Calu3 (cell line): ENCODE measurements around the gene CLEC16A. TPM values are rescaled to one million over a fixed set of nuclear protein-coding genes. Genes with fewer than 3 reads are reported as not detected.
A peak's percentile ranks its signal among the peaks of the same experiment; 100 is the strongest.

ENCODE experiments used
- BruUV-seq: library from RNA; stranded (reverse); fragments of 400-500 nt; replicated peaks from 2 replicates; lab custom pipeline; 2021; lab: Mats Ljungman, UMichigan
- CTCF ChIA-PET: fragments of 300-600 bp; sonication (Branson Sonifier 250); formaldehyde crosslinking; loops from one replicate; lab custom pipeline; 2022; ENCODE audit warnings: antibody characterized with exemption; lab: Charles Lee
- DNase-seq: peaks from one replicate; pipeline ENCODE4 v3.0.0; 2022
- H3K27ac Mint-ChIP-seq: one replicate; pipeline ENCODE4 v1.8.0; 2022; ENCODE audit warnings: mixed read lengths; ENCODE audit not compliant: unreplicated experiment
- H3K27me3 Mint-ChIP-seq: one replicate; pipeline ENCODE4 v1.8.0; 2022; ENCODE audit warnings: mixed read lengths; ENCODE audit not compliant: unreplicated experiment
- H3K36me3 Mint-ChIP-seq: one replicate; pipeline ENCODE4 v1.8.0; 2022; ENCODE audit warnings: mild to moderate bottlenecking, moderate library complexity, mixed read lengths; ENCODE audit not compliant: insufficient read depth, unreplicated experiment
- H3K4me1 Mint-ChIP-seq: one replicate; pipeline ENCODE4 v1.8.0; 2022; ENCODE audit warnings: mild to moderate bottlenecking, low read depth, mixed read lengths; ENCODE audit not compliant: unreplicated experiment
- H3K4me3 Mint-ChIP-seq: one replicate; pipeline ENCODE4 v1.8.0; 2022; ENCODE audit warnings: mild to moderate bottlenecking, low read depth, moderate library complexity, mixed read lengths; ENCODE audit not compliant: unreplicated experiment
- H3K9me3 Mint-ChIP-seq: one replicate; pipeline ENCODE4 v1.8.0; 2022; ENCODE audit warnings: low read depth, mixed read lengths; ENCODE audit not compliant: unreplicated experiment
- intact Hi-C: fragments of 100-400 bp; cut with micrococcal nuclease; formaldehyde crosslinking; loops from one replicate; pipeline ENCODE4 v1.10.0; 2022; ENCODE audit not compliant: unreplicated experiment
- total RNA-seq: library from RNA; stranded (reverse); gene quantifications from 2 replicates; pipeline ENCODE4 v1.2.3, GENCODE V29; 2022
- TF ChIP-seq, protein P1 (sequence below): fragments of 200-600 bp; IDR thresholded peaks from one replicate; pipeline ENCODE4 v1.8.0; 2022; ENCODE audit warnings: antibody characterized with exemption; ENCODE audit not compliant: unreplicated experiment

CLEC16A gene
- total RNA-seq, 1 experiment from 2014 or later, result 33.0 TPM

GRCh38 chr16:11207646-11208045 is 263.3 kb downstream of the CLEC16A start:
- BruUV-seq, result no TSS peak
- no peak for DNase-seq
- Mint-ChIP-seq H3K27ac (peak overlapping the region; percentile 61), H3K4me3 (no peak overlapping the region), H3K27me3 (peaks cover 23% of the 10 kb centered on the region), H3K9me3 (no peaks in the 10 kb centered on the region), H3K36me3 (peaks cover 12% of the 10 kb centered on the region), H3K4me1 (peaks cover 20% of the 10 kb centered on the region)
- intact Hi-C loops, result loop anchor here (5.0 kb wide), 1 partner anchor 50 kb away; the partner anchor contains the start of gene SOCS1
- TF ChIP-seq, protein P1, sequence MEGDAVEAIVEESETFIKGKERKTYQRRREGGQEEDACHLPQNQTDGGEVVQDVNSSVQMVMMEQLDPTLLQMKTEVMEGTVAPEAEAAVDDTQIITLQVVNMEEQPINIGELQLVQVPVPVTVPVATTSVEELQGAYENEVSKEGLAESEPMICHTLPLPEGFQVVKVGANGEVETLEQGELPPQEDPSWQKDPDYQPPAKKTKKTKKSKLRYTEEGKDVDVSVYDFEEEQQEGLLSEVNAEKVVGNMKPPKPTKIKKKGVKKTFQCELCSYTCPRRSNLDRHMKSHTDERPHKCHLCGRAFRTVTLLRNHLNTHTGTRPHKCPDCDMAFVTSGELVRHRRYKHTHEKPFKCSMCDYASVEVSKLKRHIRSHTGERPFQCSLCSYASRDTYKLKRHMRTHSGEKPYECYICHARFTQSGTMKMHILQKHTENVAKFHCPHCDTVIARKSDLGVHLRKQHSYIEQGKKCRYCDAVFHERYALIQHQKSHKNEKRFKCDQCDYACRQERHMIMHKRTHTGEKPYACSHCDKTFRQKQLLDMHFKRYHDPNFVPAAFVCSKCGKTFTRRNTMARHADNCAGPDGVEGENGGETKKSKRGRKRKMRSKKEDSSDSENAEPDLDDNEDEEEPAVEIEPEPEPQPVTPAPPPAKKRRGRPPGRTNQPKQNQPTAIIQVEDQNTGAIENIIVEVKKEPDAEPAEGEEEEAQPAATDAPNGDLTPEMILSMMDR, result no peak
- CTCF ChIA-PET, result no interaction called here

- CTCF ChIA-PET, result no interaction called here
- no peak for DNase-seq
- TF ChIP-seq, protein P1, result no peak
- H3K36me3 Mint-ChIP-seq, result peaks cover 12% of the 10 kb centered on the region
- H3K27me3 Mint-ChIP-seq, result peaks cover 25% of the 10 kb centered on the region
- intact Hi-C loops, result loop anchor here (5.0 kb wide), 1 partner anchor 48 kb away; the partner anchor contains the start of gene SOCS1
- no peak overlapping the region for H3K27ac Mint-ChIP-seq
- no peak overlapping the region for H3K4me3 Mint-ChIP-seq
- no peaks in the 10 kb centered on the region for H3K9me3 Mint-ChIP-seq
- peaks cover 13% of the 10 kb centered on the region for H3K4me1 Mint-ChIP-seq
- no TSS peak for BruUV-seq
These were observed 264.7 kb downstream of the CLEC16A start for GRCh38 chr16:11208916-11209665.

- DNase-seq, result no peak
- no peak overlapping the region for H3K4me3 Mint-ChIP-seq
- peaks cover 25% of the 10 kb centered on the region for H3K27me3 Mint-ChIP-seq
- CTCF ChIA-PET, result interaction anchor here (0.6 kb wide), 1 partner anchor 12 kb away, joined by 4 read pairs; no protein-coding TSS in a partner anchor
- H3K4me1 Mint-ChIP-seq, result peaks cover 13% of the 10 kb centered on the region
- TF ChIP-seq, protein P1, result no peak
- intact Hi-C loops, result no loop called here
- H3K36me3 Mint-ChIP-seq, result peaks cover 12% of the 10 kb centered on the region
- BruUV-seq, result no TSS peak
- no peak overlapping the region for H3K27ac Mint-ChIP-seq
- H3K9me3 Mint-ChIP-seq, result no peaks in the 10 kb centered on the region
These were observed 265.9 kb downstream of the CLEC16A start for GRCh38 chr16:11210260-11210659.

GRCh38 chr16:11211061-11211976 is 267.0 kb downstream of the CLEC16A start:
- no peak overlapping the region for H3K4me3 Mint-ChIP-seq
- H3K4me1 Mint-ChIP-seq, result peaks cover 10% of the 10 kb centered on the region
- H3K9me3 Mint-ChIP-seq, result peaks cover 2% of the 10 kb centered on the region
- intact Hi-C loops, result no loop called here
- peaks cover 25% of the 10 kb centered on the region for H3K27me3 Mint-ChIP-seq
- no peak for DNase-seq
- H3K27ac Mint-ChIP-seq, result no peak overlapping the region
- TF ChIP-seq, protein P1, result no peak
- H3K36me3 Mint-ChIP-seq, result peaks cover 12% of the 10 kb centered on the region
- CTCF ChIA-PET, result interaction anchor here (1.0 kb wide), 1 partner anchor 22 kb away, joined by 6 read pairs; no protein-coding TSS in a partner anchor
- BruUV-seq, result no TSS peak
